ENCODE data around the gene NMT1. TPM values are rescaled to one million over a fixed set of nuclear protein-coding genes. Genes with fewer than 3 reads are reported as not detected.

NMT1 gene
- total RNA-seq, 1 donor from 2014 or later: 96.5 TPM

DNA sequence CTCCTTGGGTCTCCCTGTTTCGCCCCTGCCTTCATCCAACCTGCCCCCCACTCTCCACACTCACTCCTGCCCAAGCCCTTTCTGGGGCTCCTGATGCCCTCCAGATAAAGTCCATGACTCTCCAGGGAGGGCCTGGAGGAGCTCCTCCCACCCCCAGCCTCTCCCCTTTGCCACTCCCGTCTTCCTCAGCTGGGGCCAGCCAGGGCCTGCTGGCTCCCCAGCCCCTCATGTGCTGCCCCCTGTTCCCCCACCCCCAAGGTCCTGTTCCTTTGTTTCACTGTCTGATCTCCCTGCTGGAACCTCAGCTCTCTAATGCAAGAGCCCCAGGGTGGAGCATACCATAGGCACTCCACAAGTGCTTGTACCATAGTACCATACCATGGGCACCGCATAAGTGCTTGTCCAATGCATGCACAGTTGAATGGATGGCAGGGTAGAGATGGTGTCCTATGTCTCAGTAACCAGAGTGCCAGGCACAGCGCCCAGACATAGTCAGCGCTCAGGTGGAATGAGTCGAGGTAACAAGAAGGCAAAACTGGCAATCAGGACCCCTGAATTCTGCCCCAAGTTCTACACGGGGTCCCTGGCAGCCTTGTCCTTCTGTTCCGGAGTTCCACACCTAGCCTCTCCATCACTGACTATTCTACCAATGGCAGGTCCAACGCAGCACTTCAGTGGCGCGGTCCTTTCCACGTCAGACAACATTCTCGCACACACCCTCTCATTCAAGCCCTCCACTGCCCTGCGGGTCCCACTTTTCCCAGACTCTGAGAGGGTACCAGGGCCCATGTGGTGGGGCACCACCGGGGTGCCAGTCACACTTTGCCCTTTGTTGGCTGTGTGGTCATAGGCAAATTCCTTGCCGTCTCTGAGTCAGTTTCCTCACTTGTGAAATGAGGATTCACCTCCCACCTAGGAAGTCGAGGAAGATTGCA lies 69.8 kb downstream of the NMT1 start:
- peaks cover 4% of the 10 kb centered on the region for H3K27me3 Mint-ChIP-seq (ENCODE audit: unreplicated experiment)
- peaks cover 7% of the 10 kb centered on the region for H3K9me3 Mint-ChIP-seq (ENCODE audit: unreplicated experiment)
- no peaks in the 10 kb centered on the region for H3K36me3 Mint-ChIP-seq (ENCODE audit: unreplicated experiment)
- H3K27ac Mint-ChIP-seq (ENCODE audit: unreplicated experiment): no peak overlapping the region
- no peak for DNase-seq
- H3K4me3 Mint-ChIP-seq (ENCODE audit: unreplicated experiment): peak overlapping the region; percentile 30
- TF ChIP-seq CTCF (IDR thresholded peaks at IDR 0.05; ENCODE audit: partially characterized antibody, unreplicated experiment): no peak
- peaks cover 5% of the 10 kb centered on the region for H3K4me1 Mint-ChIP-seq (ENCODE audit: low read depth, unreplicated experiment)

GRCh38 chr17:45131616-45132319 lies 70.7 kb downstream of the NMT1 start:
- Mint-ChIP-seq H3K9me3 (ENCODE audit: unreplicated experiment) (peaks cover 7% of the 10 kb centered on the region), H3K27me3 (ENCODE audit: unreplicated experiment) (peaks cover 4% of the 10 kb centered on the region), H3K4me3 (ENCODE audit: unreplicated experiment) (peak overlapping the region; percentile 30), H3K4me1 (ENCODE audit: low read depth, unreplicated experiment) (peaks cover 5% of the 10 kb centered on the region), H3K36me3 (ENCODE audit: unreplicated experiment) (no peaks in the 10 kb centered on the region), H3K27ac (ENCODE audit: unreplicated experiment) (no peak overlapping the region)
- TF ChIP-seq CTCF (IDR thresholded peaks at IDR 0.05; ENCODE audit: partially characterized antibody, unreplicated experiment): peak; percentile 98
- peak; percentile 86 for DNase-seq

GRCh38 chr17:45132320-45132571 lies 71.1 kb downstream of the NMT1 start, which contains the start of gene PLCD3:
Gene PLCD3 (minus strand): TSS chr17:45132515. CDS start chr17:45132410, 105 bp downstream.
- peaks cover 5% of the 10 kb centered on the region for H3K4me1 Mint-ChIP-seq (ENCODE audit: low read depth, unreplicated experiment)
- TF ChIP-seq CTCF (IDR thresholded peaks at IDR 0.05; ENCODE audit: partially characterized antibody, unreplicated experiment): no peak
- H3K27me3 Mint-ChIP-seq (ENCODE audit: unreplicated experiment): peaks cover 4% of the 10 kb centered on the region
- no peak within 1 kb of the TSS for H3K27ac Mint-ChIP-seq (ENCODE audit: unreplicated experiment)
- H3K9me3 Mint-ChIP-seq (ENCODE audit: unreplicated experiment): peaks cover 7% of the 10 kb centered on the region
- peak within 1 kb of the TSS; percentile 80 for H3K4me3 Mint-ChIP-seq (ENCODE audit: unreplicated experiment)
- DNase-seq: no peak
- no peaks in the 10 kb centered on the region for H3K36me3 Mint-ChIP-seq (ENCODE audit: unreplicated experiment)

DNA sequence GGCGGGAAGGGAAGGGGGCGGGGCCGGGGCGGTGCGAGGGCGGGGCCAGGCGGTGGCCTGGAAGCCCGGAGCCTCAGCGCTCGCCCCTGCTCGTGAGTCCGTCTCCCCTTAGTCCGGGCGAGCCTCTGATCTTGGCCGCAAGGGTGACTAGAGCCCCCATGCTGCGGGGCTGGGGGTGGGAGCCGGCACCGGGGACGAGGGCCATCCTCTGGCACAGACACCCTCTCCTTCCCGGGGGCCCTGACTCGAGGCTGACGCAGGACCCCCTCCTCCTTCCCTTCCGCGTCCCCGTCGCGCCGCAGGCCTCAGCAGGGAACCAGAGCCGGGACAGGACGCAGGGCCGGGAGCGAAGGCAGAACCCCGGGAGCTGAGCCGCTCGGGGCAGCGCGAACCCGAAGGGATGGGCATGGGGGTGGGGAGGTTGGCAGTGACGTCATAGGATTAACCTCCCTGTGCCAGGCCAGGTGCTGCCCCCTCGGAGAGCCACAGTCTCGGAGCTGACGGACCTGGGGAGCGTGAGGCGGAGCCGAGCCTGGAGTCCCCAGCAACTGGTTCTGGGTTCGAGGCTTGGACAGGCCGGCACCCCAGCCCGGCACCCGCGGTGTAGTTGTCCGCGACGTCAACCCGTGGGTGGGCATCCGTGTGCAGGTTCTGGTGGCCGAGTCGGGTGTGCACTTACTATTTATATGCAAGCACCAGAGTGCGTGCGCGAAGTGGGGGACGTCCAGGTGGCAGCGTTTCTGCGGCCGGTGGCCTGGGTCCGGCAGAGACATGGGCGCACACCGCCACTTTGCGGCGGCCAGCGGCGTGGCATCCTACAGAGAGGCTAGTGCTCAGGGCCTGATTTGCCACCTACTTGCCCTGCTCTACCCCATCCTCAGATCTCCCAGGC lies 71.7 kb downstream of the NMT1 start:
- TF ChIP-seq CTCF (IDR thresholded peaks at IDR 0.05; ENCODE audit: partially characterized antibody, unreplicated experiment): peak; percentile 59
- peak; percentile 83 for DNase-seq
- Mint-ChIP-seq H3K4me3 (ENCODE audit: unreplicated experiment) (peak overlapping the region; percentile 80), H3K36me3 (ENCODE audit: unreplicated experiment) (no peaks in the 10 kb centered on the region), H3K4me1 (ENCODE audit: low read depth, unreplicated experiment) (peaks cover 2% of the 10 kb centered on the region), H3K9me3 (ENCODE audit: unreplicated experiment) (peaks cover 4% of the 10 kb centered on the region), H3K27ac (ENCODE audit: unreplicated experiment) (no peak overlapping the region), H3K27me3 (ENCODE audit: unreplicated experiment) (peaks cover 4% of the 10 kb centered on the region)
